ENCODE data around the gene SUMF2. TPM values are rescaled to one million over a fixed set of nuclear protein-coding genes. Genes with fewer than 3 reads are reported as not detected.

Gene SUMF2
- total RNA-seq, 1 donor from 2014 or later = 87.8 TPM

DNA sequence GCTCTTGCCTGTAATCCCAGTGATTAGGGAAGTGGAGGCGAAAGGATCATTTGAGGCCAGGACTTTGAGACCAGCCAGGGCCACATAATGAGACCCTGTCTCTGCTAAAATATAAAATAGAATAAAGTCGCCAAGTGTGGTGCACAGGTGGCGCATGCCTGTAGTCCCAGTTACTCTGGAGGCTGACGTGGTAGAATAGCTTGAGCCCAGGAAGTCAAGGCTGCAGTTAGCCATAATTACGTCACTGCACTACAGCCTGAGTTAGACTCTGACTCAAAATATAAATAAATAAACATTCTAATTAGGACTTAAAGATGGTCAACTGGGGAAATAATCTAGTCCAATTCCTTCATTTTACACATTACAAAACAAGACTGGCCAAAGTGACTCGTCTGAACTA is 41.4 kb downstream of the SUMF2 start:
- Histone ChIP-seq H2AFZ (ENCODE audit: low read depth, low read length) (peak overlapping the region; percentile 75), H3K79me2 (ENCODE audit: insufficient read depth, low read length) (peaks cover 38% of the 10 kb centered on the region), H3K4me1 (ENCODE audit: insufficient read depth, low read length) (peaks cover 6% of the 10 kb centered on the region), H3K9me3 (ENCODE audit: insufficient read depth, low read depth, low read length) (no peaks in the 10 kb centered on the region), H3K4me3 (ENCODE audit: insufficient read depth, low read depth, low read length) (peak overlapping the region; percentile 96), H4K20me1 (ENCODE audit: insufficient read depth, low read length) (peaks cover 30% of the 10 kb centered on the region), H3K36me3 (ENCODE audit: insufficient read depth, low read length) (peaks cover 34% of the 10 kb centered on the region), H3K4me2 (ENCODE audit: low read length) (peak overlapping the region; percentile 86), H3K9ac (ENCODE audit: low read length) (peak overlapping the region; percentile 98), H3K27ac (ENCODE audit: low read depth, low read length) (peak overlapping the region; percentile 97), H3K27me3 (ENCODE audit: insufficient read depth, low read length) (no peaks in the 10 kb centered on the region)
- Mint-ChIP-seq H3K9me3 (ENCODE audit: unreplicated experiment) (peaks cover 1% of the 10 kb centered on the region), H3K27me3 (ENCODE audit: low read depth, unreplicated experiment) (no peaks in the 10 kb centered on the region), H3K27ac (ENCODE audit: unreplicated experiment) (no peak overlapping the region), H3K36me3 (ENCODE audit: low read depth, unreplicated experiment) (no peaks in the 10 kb centered on the region), H3K4me1 (ENCODE audit: low read depth, unreplicated experiment) (no peaks in the 10 kb centered on the region), H3K4me3 (ENCODE audit: unreplicated experiment) (no peak overlapping the region)
- no peak for FAIRE-seq
- DNase-seq (ENCODE audit: low read depth) = peak; percentile 88
- TF ChIP-seq EZH2 (IDR thresholded peaks at IDR 0.05; ENCODE audit: insufficient read depth, low read length) = no peak
- TF ChIP-seq, protein P1, sequence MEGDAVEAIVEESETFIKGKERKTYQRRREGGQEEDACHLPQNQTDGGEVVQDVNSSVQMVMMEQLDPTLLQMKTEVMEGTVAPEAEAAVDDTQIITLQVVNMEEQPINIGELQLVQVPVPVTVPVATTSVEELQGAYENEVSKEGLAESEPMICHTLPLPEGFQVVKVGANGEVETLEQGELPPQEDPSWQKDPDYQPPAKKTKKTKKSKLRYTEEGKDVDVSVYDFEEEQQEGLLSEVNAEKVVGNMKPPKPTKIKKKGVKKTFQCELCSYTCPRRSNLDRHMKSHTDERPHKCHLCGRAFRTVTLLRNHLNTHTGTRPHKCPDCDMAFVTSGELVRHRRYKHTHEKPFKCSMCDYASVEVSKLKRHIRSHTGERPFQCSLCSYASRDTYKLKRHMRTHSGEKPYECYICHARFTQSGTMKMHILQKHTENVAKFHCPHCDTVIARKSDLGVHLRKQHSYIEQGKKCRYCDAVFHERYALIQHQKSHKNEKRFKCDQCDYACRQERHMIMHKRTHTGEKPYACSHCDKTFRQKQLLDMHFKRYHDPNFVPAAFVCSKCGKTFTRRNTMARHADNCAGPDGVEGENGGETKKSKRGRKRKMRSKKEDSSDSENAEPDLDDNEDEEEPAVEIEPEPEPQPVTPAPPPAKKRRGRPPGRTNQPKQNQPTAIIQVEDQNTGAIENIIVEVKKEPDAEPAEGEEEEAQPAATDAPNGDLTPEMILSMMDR (IDR thresholded peaks at IDR 0.05; ENCODE audit: insufficient read depth, low read depth, low read length) = no peak

DNA sequence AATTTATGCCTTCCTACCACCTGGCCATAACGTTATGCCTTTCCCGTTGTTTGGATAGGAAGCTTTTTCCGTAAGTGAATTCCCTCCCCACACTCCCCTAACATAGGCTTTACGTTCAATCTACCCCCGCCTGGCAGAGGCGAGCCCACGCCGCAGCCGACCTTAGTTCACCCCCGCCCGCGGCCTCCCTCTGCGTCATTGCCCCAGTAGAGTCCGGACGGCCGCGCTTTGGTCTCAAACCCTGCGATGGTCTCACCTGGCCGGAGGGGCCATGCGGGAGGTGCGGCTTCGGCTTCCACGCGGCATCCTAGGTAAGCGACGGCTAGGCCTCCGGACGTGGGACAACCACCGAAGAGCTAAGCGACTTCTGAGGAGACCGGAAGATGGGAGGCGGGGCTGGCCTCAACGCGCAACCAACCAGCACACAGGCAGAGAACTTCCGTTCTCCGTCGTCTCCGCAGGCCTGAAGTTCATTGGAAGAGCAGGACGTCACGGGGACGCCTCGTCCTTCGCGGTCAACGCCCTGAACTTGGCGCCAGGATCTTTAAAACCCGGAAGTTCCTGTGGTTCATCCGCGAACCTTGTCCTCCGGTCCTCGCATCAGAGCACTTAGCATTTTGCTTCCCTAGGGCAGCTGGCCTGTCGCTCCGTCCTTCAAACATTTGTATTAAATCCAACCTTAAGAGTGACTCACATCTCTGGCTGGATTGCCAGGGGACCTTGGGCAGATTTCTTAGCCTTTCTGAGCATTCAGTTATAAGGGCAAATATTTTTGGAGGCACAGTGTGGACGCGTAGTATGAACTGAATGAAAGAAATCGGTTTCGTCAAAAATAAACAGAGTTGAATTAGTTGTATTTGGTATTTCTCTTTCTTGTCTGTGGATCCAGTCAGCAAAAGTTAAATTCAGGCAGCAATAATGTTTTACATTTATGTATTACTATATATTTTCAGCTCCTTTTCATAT is 42.3 kb downstream of the SUMF2 start, which contains the start of gene CHCHD2:
Gene CHCHD2, minus strand, starts transcription at position 369 of the 966 bp plus-strand sequence. Its CDS starts 63 bp downstream, at position 306.
- H3K9me3 ChIP-seq (ENCODE audit: insufficient read depth, low read depth, low read length) = no peaks in the 10 kb centered on the region
- peak within 1 kb of the TSS; percentile 86 for H3K4me2 ChIP-seq (ENCODE audit: low read length)
- Mint-ChIP-seq H3K36me3 (ENCODE audit: low read depth, unreplicated experiment) (no peaks in the 10 kb centered on the region), H3K9me3 (ENCODE audit: unreplicated experiment) (peaks cover 1% of the 10 kb centered on the region), H3K4me3 (ENCODE audit: unreplicated experiment) (no peak within 1 kb of the TSS), H3K27ac (ENCODE audit: unreplicated experiment) (no peak within 1 kb of the TSS), H3K27me3 (ENCODE audit: low read depth, unreplicated experiment) (no peaks in the 10 kb centered on the region), H3K4me1 (ENCODE audit: low read depth, unreplicated experiment) (no peaks in the 10 kb centered on the region)
- H3K27ac ChIP-seq (ENCODE audit: low read depth, low read length) = peak within 1 kb of the TSS; percentile 97
- peak within 1 kb of the TSS; percentile 98 for H3K9ac ChIP-seq (ENCODE audit: low read length)
- H2AFZ ChIP-seq (ENCODE audit: low read depth, low read length) = peak within 1 kb of the TSS; percentile 75
- FAIRE-seq (no peak), DNase-seq (ENCODE audit: low read depth) (peak; percentile 99)
- peak within 1 kb of the TSS; percentile 96 for H3K4me3 ChIP-seq (ENCODE audit: insufficient read depth, low read depth, low read length)
- H3K27me3 ChIP-seq (ENCODE audit: insufficient read depth, low read length) = no peaks in the 10 kb centered on the region
- H3K79me2 ChIP-seq (ENCODE audit: insufficient read depth, low read length) = peaks cover 38% of the 10 kb centered on the region
- TF ChIP-seq EZH2 (IDR thresholded peaks at IDR 0.05; ENCODE audit: insufficient read depth, low read length) = no peak
- TF ChIP-seq, protein P1 (IDR thresholded peaks at IDR 0.05; ENCODE audit: insufficient read depth, low read depth, low read length) = no peak
- peaks cover 25% of the 10 kb centered on the region for H3K36me3 ChIP-seq (ENCODE audit: insufficient read depth, low read length)
- peaks cover 6% of the 10 kb centered on the region for H3K4me1 ChIP-seq (ENCODE audit: insufficient read depth, low read length)
- peaks cover 28% of the 10 kb centered on the region for H4K20me1 ChIP-seq (ENCODE audit: insufficient read depth, low read length)

DNA sequence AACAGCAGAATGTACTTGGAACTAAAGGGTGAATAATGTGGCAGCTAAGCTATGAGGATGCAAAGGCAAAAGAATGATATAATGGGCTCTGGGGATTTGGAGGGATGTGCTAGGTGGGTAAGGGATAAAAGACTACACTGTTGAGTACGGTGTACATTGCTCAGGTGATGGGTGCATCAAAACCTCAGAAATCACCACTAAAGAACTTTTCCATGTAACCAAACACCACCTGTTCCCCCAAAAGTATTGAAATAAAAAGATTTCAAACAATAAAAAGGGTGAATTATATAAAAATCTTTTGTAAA is 43.8 kb downstream of the SUMF2 start:
- DNase-seq (ENCODE audit: low read depth) (no peak), FAIRE-seq (no peak)
- no peak overlapping the region for H3K27ac Mint-ChIP-seq (ENCODE audit: unreplicated experiment)
- Histone ChIP-seq H3K27me3 (ENCODE audit: insufficient read depth, low read length) (no peaks in the 10 kb centered on the region), H3K27ac (ENCODE audit: low read depth, low read length) (no peak overlapping the region), H3K4me3 (ENCODE audit: insufficient read depth, low read depth, low read length) (no peak overlapping the region), H3K4me1 (ENCODE audit: insufficient read depth, low read length) (peaks cover 6% of the 10 kb centered on the region), H3K36me3 (ENCODE audit: insufficient read depth, low read length) (peaks cover 10% of the 10 kb centered on the region), H3K79me2 (ENCODE audit: insufficient read depth, low read length) (peaks cover 33% of the 10 kb centered on the region), H2AFZ (ENCODE audit: low read depth, low read length) (no peak overlapping the region), H3K9me3 (ENCODE audit: insufficient read depth, low read depth, low read length) (no peaks in the 10 kb centered on the region), H3K4me2 (ENCODE audit: low read length) (no peak overlapping the region), H3K9ac (ENCODE audit: low read length) (no peak overlapping the region), H4K20me1 (ENCODE audit: insufficient read depth, low read length) (peaks cover 24% of the 10 kb centered on the region)
- H3K4me1 Mint-ChIP-seq (ENCODE audit: low read depth, unreplicated experiment) = no peaks in the 10 kb centered on the region
- H3K9me3 Mint-ChIP-seq (ENCODE audit: unreplicated experiment) = peaks cover 1% of the 10 kb centered on the region
- H3K27me3 Mint-ChIP-seq (ENCODE audit: low read depth, unreplicated experiment) = no peaks in the 10 kb centered on the region
- H3K4me3 Mint-ChIP-seq (ENCODE audit: unreplicated experiment) = no peak overlapping the region
- no peak for TF ChIP-seq EZH2 (IDR thresholded peaks at IDR 0.05; ENCODE audit: insufficient read depth, low read length)
- TF ChIP-seq, protein P1 (IDR thresholded peaks at IDR 0.05; ENCODE audit: insufficient read depth, low read depth, low read length) = no peak
- no peaks in the 10 kb centered on the region for H3K36me3 Mint-ChIP-seq (ENCODE audit: low read depth, unreplicated experiment)
